HEK293 (cell line): ENCODE results near the gene NELL1.

Source experiments
- CTCF ChIA-PET: fragments of 350-600 bp; formaldehyde crosslinking; extraction: SDS; loops from one replicate; lab custom pipeline; 2021; ENCODE audit warnings: antibody characterized with exemption; lab: Yijun Ruan, JAX
- POLR2A ChIA-PET: fragments of 300-600 bp; formaldehyde crosslinking; extraction: SDS; loops from one replicate; lab custom pipeline; 2020; ENCODE audit warnings: antibody characterized with exemption, inconsistent platforms; lab: Yijun Ruan, JAX
- H3K27ac ChIP-seq: fragments of 200-500 bp; sonication (Bioruptor generic); 2 replicates; pipeline ENCODE4 v1.5.1; 2014; ENCODE audit warnings: low read depth, low read length, control low read depth, inconsistent platforms; ENCODE audit errors: extremely low read depth
- H3K36me3 ChIP-seq, 2 experiments: fragments of 200-500 bp in 1 of 2; sonication (Bioruptor generic) in 1 of 2; 1 replicate in 1 of 2; 2 replicates in 1 of 2; pipeline ENCODE4 v1.5.1; 2014 to 2017; ENCODE audit warnings: inconsistent platforms in 2 of 2, low read length in 2 of 2; ENCODE audit not compliant: control insufficient read depth in 2 of 2, insufficient read depth in 1 of 2
- H3K4me1 ChIP-seq: fragments of 200-500 bp; sonication (Bioruptor generic); 2 replicates; pipeline ENCODE4 v1.5.1; 2014; ENCODE audit warnings: mild to moderate bottlenecking, low read length, inconsistent platforms; ENCODE audit not compliant: control insufficient read depth, insufficient read depth
- H3K4me3 ChIP-seq: 2 replicates; pipeline ENCODE4 v1.5.1; 2011; ENCODE audit warnings: low read depth, mild to moderate bottlenecking, control low read depth, low read length, moderate library complexity
- H3K9me3 ChIP-seq: fragments of 200-500 bp; sonication (Bioruptor generic); 2 replicates; pipeline ENCODE4 v1.5.1; 2014; ENCODE audit warnings: low read depth, low read length, inconsistent platforms; ENCODE audit not compliant: control insufficient read depth, insufficient read depth
- AEBP2 ChIP-seq: fragments of 450-650 bp; formaldehyde crosslinking; IDR thresholded peaks from 2 replicates; pipeline ENCODE4 v1.5.1; 2016; ENCODE audit warnings: missing biosample characterization, missing genetic modification characterization, borderline replicate concordance
- ATF2 ChIP-seq: fragments of 450-650 bp; formaldehyde crosslinking; IDR thresholded peaks from 2 replicates; pipeline ENCODE4 v1.5.1; 2016; ENCODE audit warnings: missing biosample characterization, missing genetic modification characterization, low read depth
- BCL11B ChIP-seq: fragments of 450-650 bp; formaldehyde crosslinking; IDR thresholded peaks from 2 replicates; pipeline ENCODE4 v1.5.1; 2016; ENCODE audit warnings: low read depth, missing biosample characterization, missing genetic modification characterization
- CTCF ChIP-seq: fragments of 450-650 bp; formaldehyde crosslinking; IDR thresholded peaks from 2 replicates; pipeline ENCODE4 v1.5.1; 2016; ENCODE audit warnings: missing biosample characterization, missing genetic modification characterization
- HOXA7 ChIP-seq: sonication (generic); formaldehyde crosslinking; IDR thresholded peaks from 2 replicates; pipeline ENCODE4 v1.8.1; 2022; ENCODE audit warnings: missing genetic modification reagents, borderline replicate concordance
- PRDM6 ChIP-seq: fragments of 450-650 bp; formaldehyde crosslinking; IDR thresholded peaks from 2 replicates; pipeline ENCODE4 v1.5.1; 2017; ENCODE audit warnings: missing biosample characterization, missing genetic modification characterization
- REPIN1 ChIP-seq: fragments of 450-650 bp; formaldehyde crosslinking; IDR thresholded peaks from 2 replicates; pipeline ENCODE4 v1.5.1; 2017; ENCODE audit warnings: missing biosample characterization, missing genetic modification characterization, low read depth
- REST ChIP-seq: fragments of 450-650 bp; formaldehyde crosslinking; IDR thresholded peaks from 2 replicates; pipeline ENCODE4 v1.5.1; 2016; ENCODE audit warnings: missing biosample characterization, missing genetic modification characterization
- SCRT1 ChIP-seq: fragments of 450-650 bp; formaldehyde crosslinking; IDR thresholded peaks from 2 replicates; pipeline ENCODE4 v1.5.1; 2016; ENCODE audit warnings: missing biosample characterization, missing genetic modification characterization, borderline replicate concordance
- ZBTB11 ChIP-seq: fragments of 450-650 bp; formaldehyde crosslinking; conservative IDR thresholded peaks from 2 replicates; pipeline ENCODE4 v1.5.1; 2016; ENCODE audit warnings: low read depth, missing biosample characterization, missing genetic modification characterization
- ZBTB20 ChIP-seq: fragments of 450-650 bp; formaldehyde crosslinking; IDR thresholded peaks from 2 replicates; pipeline ENCODE4 v1.5.1; 2016; ENCODE audit warnings: missing biosample characterization, missing genetic modification characterization
- ZBTB44 ChIP-seq: fragments of 450-650 bp; IDR thresholded peaks from 2 replicates; pipeline ENCODE4 v1.5.1; 2018; ENCODE audit warnings: missing biosample characterization, mild to moderate bottlenecking, missing genetic modification characterization
- ZNF184 ChIP-seq: fragments of 450-650 bp; IDR thresholded peaks from 2 replicates; pipeline ENCODE4 v1.5.1; 2018; ENCODE audit warnings: missing biosample characterization, mild to moderate bottlenecking, missing genetic modification characterization
- ZNF248 ChIP-seq: fragments of 450-650 bp; formaldehyde crosslinking; IDR thresholded peaks from 2 replicates; pipeline ENCODE4 v1.5.1; 2017; ENCODE audit warnings: missing biosample characterization, missing genetic modification characterization
- ZNF302 ChIP-seq: fragments of 450-650 bp; formaldehyde crosslinking; IDR thresholded peaks from 2 replicates; pipeline ENCODE4 v1.5.1; 2016; ENCODE audit warnings: missing biosample characterization, missing genetic modification characterization, low read depth
- ZNF311 ChIP-seq: fragments of 450-650 bp; formaldehyde crosslinking; IDR thresholded peaks from 2 replicates; pipeline ENCODE4 v1.5.1; 2017; ENCODE audit warnings: missing biosample characterization, missing genetic modification characterization, borderline replicate concordance
- ZNF449 ChIP-seq: fragments of 450-650 bp; formaldehyde crosslinking; IDR thresholded peaks from 2 replicates; pipeline ENCODE4 v1.5.1; 2017; ENCODE audit warnings: missing biosample characterization, mild to moderate bottlenecking, missing genetic modification characterization, moderate library complexity
- ZNF544 ChIP-seq: fragments of 450-650 bp; formaldehyde crosslinking; IDR thresholded peaks from 2 replicates; pipeline ENCODE4 v1.5.0; 2017; ENCODE audit warnings: missing biosample characterization, missing genetic modification characterization
- ZNF549 ChIP-seq: fragments of 450-650 bp; IDR thresholded peaks from 2 replicates; pipeline ENCODE4 v1.5.1; 2018; ENCODE audit warnings: missing biosample characterization, missing genetic modification characterization, mild to moderate bottlenecking, inconsistent platforms, moderate library complexity

The NELL1 gene

GRCh38 chr11:21604564-21604963 lies 935.2 kb downstream of the NELL1 start:
- ChIA-PET CTCF (no interaction called here), POLR2A (no interaction called here)
- no peaks in the 10 kb centered on the region for H3K9me3 ChIP-seq
- H3K4me3 ChIP-seq, result no peak overlapping the region
- no peak overlapping the region for H3K27ac ChIP-seq
- H3K4me1 ChIP-seq, result no peaks in the 10 kb centered on the region
- TF ChIP-seq ZNF184 (tag by site-specific recombination) (no peak), ZNF549 (no peak), HOXA7 (no peak), ZBTB44 (tag by site-specific recombination) (no peak), REPIN1 (no peak), AEBP2 (tag by site-specific recombination) (no peak), ZBTB20 (tag by site-specific recombination) (no peak), SCRT1 (tag by site-specific recombination) (no peak), ZNF311 (tag by site-specific recombination) (no peak), ZBTB11 (tag by site-specific recombination) (no peak), PRDM6 (tag by site-specific recombination) (no peak), REST (tag by site-specific recombination) (no peak), BCL11B (tag by site-specific recombination) (no peak), ZNF544 (tag by site-specific recombination) (no peak), CTCF (no peak), ZNF449 (tag by site-specific recombination) (no peak), ZNF302 (tag by site-specific recombination) (no peak), ZNF248 (tag by site-specific recombination) (no peak), ATF2 (no peak)
- H3K36me3 ChIP-seq, result no peaks in the 10 kb centered on the region
